HCT116 (cell line): ENCODE measurements around the gene PKN2. TPM values are rescaled to one million over a fixed set of nuclear protein-coding genes. Genes with fewer than 3 reads are reported as not detected.

Source experiments
- ATAC-seq: fragments of 200-7000 bp; cut with Tn5 transposase; 2 replicates; pipeline ENCODE4 v1.9.1; 2020; ENCODE audit warnings: mild to moderate bottlenecking, moderate library complexity
- BruUV-seq: library from RNA; stranded (reverse); fragments of 400-500 nt; replicated peaks from 2 replicates; lab custom pipeline; 2021; lab: Mats Ljungman, UMichigan
- CTCF ChIA-PET: fragments of 300-600 bp; sonication (Branson Sonifier 250); formaldehyde crosslinking; loops from one replicate; lab custom pipeline; 2021; ENCODE audit warnings: antibody characterized with exemption; lab: Charles Lee
- POLR2A ChIA-PET: fragments of 300-600, 350-600 bp; sonication (Branson Sonifier 250); formaldehyde crosslinking; loops from one replicate; lab custom pipeline; 2021; ENCODE audit warnings: antibody characterized with exemption; lab: Charles Lee
- RAD21 ChIA-PET, 2 experiments: fragments of 300-600 bp; sonication (Branson Sonifier 250); formaldehyde crosslinking; loops; one replicate each; lab custom pipeline; 2023; ENCODE audit warnings: low total read pairs in 2 of 2; ENCODE audit not compliant: uncharacterized antibody in 2 of 2, unreplicated experiment in 2 of 2, low non-redundant PET in 1 of 2; lab: Charles Lee
- DNase-seq: peaks from one replicate; pipeline ENCODE4 v3.0.0-alpha.2; 2010; ENCODE audit warnings: low read depth, low spot score
- H2AFZ ChIP-seq: fragments of 200-600 bp; shearing (Covaris generic), sonication (generic); 2 replicates; pipeline ENCODE4 v1.6.1; 2017; ENCODE audit warnings: low read depth, mixed run types, mixed read lengths, antibody characterized with exemption, low read length; ENCODE audit not compliant: poor library complexity, severe bottlenecking
- H3K27ac ChIP-seq: 2 replicates; pipeline ENCODE4 v1.5.1; 2012; ENCODE audit warnings: low read depth, low read length
- H3K27me3 ChIP-seq: fragments of 200-600 bp; sonication (generic); 2 replicates; pipeline ENCODE4 v1.6.1; 2016; ENCODE audit warnings: mixed run types, low read length, mixed read lengths; ENCODE audit not compliant: insufficient read depth
- H3K36me3 ChIP-seq, 2 experiments: fragments of 200-500 bp in 1 of 2; fragments of 200-600 bp in 1 of 2; sonication (Bioruptor generic) in 1 of 2; sonication (generic) in 1 of 2; 2 replicates each; pipeline versions ENCODE4 v1.5.1 to v1.6.1; 2014 to 2016; ENCODE audit warnings: low read length in 2 of 2, inconsistent platforms in 1 of 2, mixed read lengths in 1 of 2, mixed run types in 1 of 2; ENCODE audit not compliant: insufficient read depth in 2 of 2, control insufficient read depth in 1 of 2
- H3K4me1 ChIP-seq, 2 experiments: fragments of 200-600 bp in 1 of 2; sonication (generic) in 1 of 2; 2 replicates each; pipeline versions ENCODE4 v1.5.1 to v1.6.1; 2012 to 2017; ENCODE audit warnings: low read length in 2 of 2, inconsistent platforms in 1 of 2, mild to moderate bottlenecking in 1 of 2, mixed read lengths in 1 of 2, mixed run types in 1 of 2, moderate library complexity in 1 of 2; ENCODE audit not compliant: insufficient read depth in 2 of 2, control insufficient read depth in 1 of 2
- H3K4me2 ChIP-seq: fragments of 200-600 bp; sonication (generic); 2 replicates; pipeline ENCODE4 v1.6.1; 2017; ENCODE audit warnings: mixed run types, low read length, mixed read lengths
- H3K4me3 ChIP-seq, 2 experiments: fragments of 200-600 bp in 1 of 2; sonication (generic) in 1 of 2; replicated peaks in 1 of 2; 2 replicates each; pipeline ENCODE4 v1.5.1; 2011 to 2016; ENCODE audit warnings: low read length in 2 of 2, control low read depth in 1 of 2, low read depth in 1 of 2, mild to moderate bottlenecking in 1 of 2, mixed read lengths in 1 of 2, mixed run types in 1 of 2
- H3K79me2 ChIP-seq: fragments of 200-600 bp; sonication (generic); 2 replicates; pipeline ENCODE4 v1.6.1; 2017; ENCODE audit warnings: mild to moderate bottlenecking, mixed run types, low read length, moderate library complexity, mixed read lengths; ENCODE audit not compliant: insufficient read depth
- H3K9ac ChIP-seq: fragments of 200-600 bp; sonication (generic); 2 replicates; pipeline ENCODE4 v1.6.1; 2016; ENCODE audit warnings: low read length, mixed read lengths
- H3K9me2 ChIP-seq: fragments of 200-600 bp; sonication (generic), shearing (Covaris generic); 2 replicates; pipeline ENCODE4 v1.6.1; 2017; ENCODE audit warnings: mixed run types, mild to moderate bottlenecking, moderate library complexity; ENCODE audit not compliant: insufficient read depth
- H3K9me3 ChIP-seq, 2 experiments: fragments of 200-500 bp in 1 of 2; fragments of 200-600 bp in 1 of 2; sonication (Bioruptor generic) in 1 of 2; sonication (generic) in 1 of 2; 2 replicates each; pipeline ENCODE4 v1.6.1; 2014 to 2017; ENCODE audit warnings: low read length in 2 of 2, mixed read lengths in 2 of 2, inconsistent platforms in 1 of 2, low read depth in 1 of 2, mild to moderate bottlenecking in 1 of 2, mixed run types in 1 of 2, moderate library complexity in 1 of 2; ENCODE audit not compliant: control insufficient read depth in 1 of 2, insufficient read depth in 1 of 2
- H4K20me1 ChIP-seq: fragments of 200-600 bp; sonication (generic), shearing (Covaris generic); 2 replicates; pipeline ENCODE4 v1.6.1; 2017; ENCODE audit warnings: mixed run types, mild to moderate bottlenecking, moderate library complexity; ENCODE audit not compliant: insufficient read depth
- CBX3 ChIP-seq: IDR thresholded peaks from 2 replicates; pipeline ENCODE4 v1.6.1; 2012; ENCODE audit warnings: low read depth
- CEBPB ChIP-seq: IDR thresholded peaks from 2 replicates; pipeline ENCODE4 v1.6.1; 2012; ENCODE audit warnings: low read depth
- ELF1 ChIP-seq: IDR thresholded peaks from 2 replicates; pipeline ENCODE4 v1.6.1; 2012; ENCODE audit warnings: low read depth, borderline replicate concordance
- EZH2 ChIP-seq: fragments of 200-600 bp; sonication (generic); IDR thresholded peaks from 2 replicates; pipeline ENCODE4 v1.6.1; 2017; ENCODE audit warnings: antibody characterized with exemption, mixed run types
- FOSL1 ChIP-seq: IDR thresholded peaks from 2 replicates; pipeline ENCODE4 v1.6.1; 2012; ENCODE audit warnings: low read depth
- JUND ChIP-seq: IDR thresholded peaks from 2 replicates; pipeline ENCODE4 v1.6.1; 2012
- POLR2A ChIP-seq: IDR thresholded peaks from 2 replicates; pipeline ENCODE4 v1.7.0; 2011; ENCODE audit warnings: borderline replicate concordance; ENCODE audit not compliant: insufficient read depth, insufficient read length; ENCODE audit errors: extremely low read depth
- POLR2AphosphoS5 ChIP-seq: IDR thresholded peaks from 2 replicates; pipeline ENCODE4 v1.6.1; 2011; ENCODE audit warnings: mild to moderate bottlenecking, low read depth, low read length, moderate library complexity
- SP1 ChIP-seq: IDR thresholded peaks from 2 replicates; pipeline ENCODE4 v1.6.1; 2012; ENCODE audit warnings: low read depth
- SRF ChIP-seq: IDR thresholded peaks from 2 replicates; pipeline ENCODE4 v1.6.1; 2012; ENCODE audit warnings: low read depth
- YY1 ChIP-seq: IDR thresholded peaks from 2 replicates; pipeline ENCODE4 v1.6.1; 2011; ENCODE audit warnings: low read length, low read depth, moderate library complexity, mild to moderate bottlenecking; ENCODE audit not compliant: insufficient replicate concordance; ENCODE audit errors: extremely low read depth
- ZNF274 ChIP-seq: fragments of 200-500 bp; sonication (Bioruptor generic); IDR thresholded peaks from 2 replicates; pipeline ENCODE4 v1.6.1; 2014; ENCODE audit warnings: mild to moderate bottlenecking, low read depth, low read length, inconsistent platforms
- intact Hi-C: fragments of 100-400 bp; cut with micrococcal nuclease; formaldehyde crosslinking; loops from 2 replicates; pipeline ENCODE4 v1.10.0; 2022
- total RNA-seq: library from RNA; stranded (reverse); gene quantifications from one replicate; pipeline ENCODE4 v1.2.1, GENCODE V29; 2021; ENCODE audit not compliant: unreplicated experiment
- TF ChIP-seq, protein P1 (sequence below), 3 experiments: fragments of 200-600 bp in 1 of 3; sonication (generic) in 1 of 3; IDR thresholded peaks in 2 of 3; conservative IDR thresholded peaks in 1 of 3; 2 replicates each; pipeline ENCODE4 v1.5.1; 2012 to 2017; ENCODE audit warnings: low read depth in 2 of 3, low read length in 2 of 3, antibody characterized with exemption in 1 of 3, borderline replicate concordance in 1 of 3, control low read depth in 1 of 3, mild to moderate bottlenecking in 1 of 3, mixed read lengths in 1 of 3, mixed run types in 1 of 3, moderate library complexity in 1 of 3; ENCODE audit not compliant: insufficient read depth in 1 of 3
- TF ChIP-seq, protein P2 (sequence below): IDR thresholded peaks from 2 replicates; pipeline ENCODE4 v1.6.1; 2012
- TF ChIP-seq, protein P3 (sequence below): IDR thresholded peaks from 2 replicates; pipeline ENCODE4 v1.6.1; 2011; ENCODE audit warnings: mild to moderate bottlenecking, low read length, moderate library complexity; ENCODE audit not compliant: insufficient replicate concordance; ENCODE audit errors: extremely low read depth
- TF ChIP-seq, protein P4 (sequence below): IDR thresholded peaks from 2 replicates; pipeline ENCODE4 v1.6.1; 2012; ENCODE audit warnings: low read depth

The PKN2 gene
- total RNA-seq, 1 experiment from 2014 or later = 44.3 TPM

DNA sequence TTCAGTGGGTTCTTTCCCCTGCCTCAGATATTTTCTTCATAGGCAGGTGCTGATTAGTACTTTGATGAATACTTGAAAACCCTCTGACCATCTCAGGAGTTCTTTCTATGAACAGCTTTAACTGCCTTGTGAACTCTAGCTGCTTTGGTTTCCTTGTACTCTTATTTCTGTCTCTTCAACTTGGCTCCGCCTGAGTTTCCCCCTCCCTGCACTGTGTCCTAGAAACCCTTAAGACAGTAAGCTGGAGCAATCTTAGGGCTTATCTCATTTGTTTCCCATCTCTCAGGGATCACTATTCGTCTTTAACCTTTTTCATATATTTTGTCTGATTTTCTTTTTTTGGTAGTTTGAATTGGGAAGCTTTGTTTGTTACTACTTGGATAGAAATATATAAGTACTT lies 99.1 kb downstream of the PKN2 start:
- POLR2A ChIA-PET = no interaction called here
- peaks cover 0 to 2% of the 10 kb centered on the region in 2 experiments; a peak in 2 of 4 replicates for H3K36me3 ChIP-seq

More for the DNA sequence above, 99.1 kb downstream of the PKN2 start:
- Histone ChIP-seq H3K9me3 (no peaks in the 10 kb centered on the region), H3K27me3 (no peaks in the 10 kb centered on the region), H3K9ac (no peak overlapping the region), H3K27ac (no peak overlapping the region), H2AFZ (no peak overlapping the region), H3K79me2 (no peaks in the 10 kb centered on the region), H3K4me2 (no peak overlapping the region), H4K20me1 (no peaks in the 10 kb centered on the region), H3K9me2 (no peaks in the 10 kb centered on the region), H3K4me3 (no peak overlapping the region), H3K4me1 (no peaks in the 10 kb centered on the region)
- CTCF ChIA-PET = no interaction called here
- TF ChIP-seq EZH2 (no peak), CEBPB (no peak), SRF (no peak), FOSL1 (no peak), POLR2A (no peak), YY1 (no peak), ZNF274 (no peak), SP1 (no peak), POLR2AphosphoS5 (no peak), ELF1 (no peak), JUND (no peak), CBX3 (no peak)
- TF ChIP-seq, protein P1, sequence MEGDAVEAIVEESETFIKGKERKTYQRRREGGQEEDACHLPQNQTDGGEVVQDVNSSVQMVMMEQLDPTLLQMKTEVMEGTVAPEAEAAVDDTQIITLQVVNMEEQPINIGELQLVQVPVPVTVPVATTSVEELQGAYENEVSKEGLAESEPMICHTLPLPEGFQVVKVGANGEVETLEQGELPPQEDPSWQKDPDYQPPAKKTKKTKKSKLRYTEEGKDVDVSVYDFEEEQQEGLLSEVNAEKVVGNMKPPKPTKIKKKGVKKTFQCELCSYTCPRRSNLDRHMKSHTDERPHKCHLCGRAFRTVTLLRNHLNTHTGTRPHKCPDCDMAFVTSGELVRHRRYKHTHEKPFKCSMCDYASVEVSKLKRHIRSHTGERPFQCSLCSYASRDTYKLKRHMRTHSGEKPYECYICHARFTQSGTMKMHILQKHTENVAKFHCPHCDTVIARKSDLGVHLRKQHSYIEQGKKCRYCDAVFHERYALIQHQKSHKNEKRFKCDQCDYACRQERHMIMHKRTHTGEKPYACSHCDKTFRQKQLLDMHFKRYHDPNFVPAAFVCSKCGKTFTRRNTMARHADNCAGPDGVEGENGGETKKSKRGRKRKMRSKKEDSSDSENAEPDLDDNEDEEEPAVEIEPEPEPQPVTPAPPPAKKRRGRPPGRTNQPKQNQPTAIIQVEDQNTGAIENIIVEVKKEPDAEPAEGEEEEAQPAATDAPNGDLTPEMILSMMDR (IDR thresholded peaks at IDR 0.05 in 2 of 3, conservative IDR thresholded peaks at IDR 0.05 in 1 of 3; ENCODE audit: borderline replicate concordance in 1 of 3, insufficient read depth in 1 of 3, low read depth in 2 of 3, low read length in 2 of 3) = no peak
- TF ChIP-seq, protein P2, sequence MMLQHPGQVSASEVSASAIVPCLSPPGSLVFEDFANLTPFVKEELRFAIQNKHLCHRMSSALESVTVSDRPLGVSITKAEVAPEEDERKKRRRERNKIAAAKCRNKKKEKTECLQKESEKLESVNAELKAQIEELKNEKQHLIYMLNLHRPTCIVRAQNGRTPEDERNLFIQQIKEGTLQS = no peak
- TF ChIP-seq, protein P3, sequence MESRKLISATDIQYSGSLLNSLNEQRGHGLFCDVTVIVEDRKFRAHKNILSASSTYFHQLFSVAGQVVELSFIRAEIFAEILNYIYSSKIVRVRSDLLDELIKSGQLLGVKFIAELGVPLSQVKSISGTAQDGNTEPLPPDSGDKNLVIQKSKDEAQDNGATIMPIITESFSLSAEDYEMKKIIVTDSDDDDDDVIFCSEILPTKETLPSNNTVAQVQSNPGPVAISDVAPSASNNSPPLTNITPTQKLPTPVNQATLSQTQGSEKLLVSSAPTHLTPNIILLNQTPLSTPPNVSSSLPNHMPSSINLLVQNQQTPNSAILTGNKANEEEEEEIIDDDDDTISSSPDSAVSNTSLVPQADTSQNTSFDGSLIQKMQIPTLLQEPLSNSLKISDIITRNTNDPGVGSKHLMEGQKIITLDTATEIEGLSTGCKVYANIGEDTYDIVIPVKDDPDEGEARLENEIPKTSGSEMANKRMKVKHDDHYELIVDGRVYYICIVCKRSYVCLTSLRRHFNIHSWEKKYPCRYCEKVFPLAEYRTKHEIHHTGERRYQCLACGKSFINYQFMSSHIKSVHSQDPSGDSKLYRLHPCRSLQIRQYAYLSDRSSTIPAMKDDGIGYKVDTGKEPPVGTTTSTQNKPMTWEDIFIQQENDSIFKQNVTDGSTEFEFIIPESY = no peak
- TF ChIP-seq, protein P4, sequence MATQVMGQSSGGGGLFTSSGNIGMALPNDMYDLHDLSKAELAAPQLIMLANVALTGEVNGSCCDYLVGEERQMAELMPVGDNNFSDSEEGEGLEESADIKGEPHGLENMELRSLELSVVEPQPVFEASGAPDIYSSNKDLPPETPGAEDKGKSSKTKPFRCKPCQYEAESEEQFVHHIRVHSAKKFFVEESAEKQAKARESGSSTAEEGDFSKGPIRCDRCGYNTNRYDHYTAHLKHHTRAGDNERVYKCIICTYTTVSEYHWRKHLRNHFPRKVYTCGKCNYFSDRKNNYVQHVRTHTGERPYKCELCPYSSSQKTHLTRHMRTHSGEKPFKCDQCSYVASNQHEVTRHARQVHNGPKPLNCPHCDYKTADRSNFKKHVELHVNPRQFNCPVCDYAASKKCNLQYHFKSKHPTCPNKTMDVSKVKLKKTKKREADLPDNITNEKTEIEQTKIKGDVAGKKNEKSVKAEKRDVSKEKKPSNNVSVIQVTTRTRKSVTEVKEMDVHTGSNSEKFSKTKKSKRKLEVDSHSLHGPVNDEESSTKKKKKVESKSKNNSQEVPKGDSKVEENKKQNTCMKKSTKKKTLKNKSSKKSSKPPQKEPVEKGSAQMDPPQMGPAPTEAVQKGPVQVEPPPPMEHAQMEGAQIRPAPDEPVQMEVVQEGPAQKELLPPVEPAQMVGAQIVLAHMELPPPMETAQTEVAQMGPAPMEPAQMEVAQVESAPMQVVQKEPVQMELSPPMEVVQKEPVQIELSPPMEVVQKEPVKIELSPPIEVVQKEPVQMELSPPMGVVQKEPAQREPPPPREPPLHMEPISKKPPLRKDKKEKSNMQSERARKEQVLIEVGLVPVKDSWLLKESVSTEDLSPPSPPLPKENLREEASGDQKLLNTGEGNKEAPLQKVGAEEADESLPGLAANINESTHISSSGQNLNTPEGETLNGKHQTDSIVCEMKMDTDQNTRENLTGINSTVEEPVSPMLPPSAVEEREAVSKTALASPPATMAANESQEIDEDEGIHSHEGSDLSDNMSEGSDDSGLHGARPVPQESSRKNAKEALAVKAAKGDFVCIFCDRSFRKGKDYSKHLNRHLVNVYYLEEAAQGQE = no peak
- no TSS peak for BruUV-seq
- RAD21 ChIA-PET = no interaction called here
- no peak for DNase-seq
- intact Hi-C loops = no loop called here
- no peak for ATAC-seq
